Heart left ventricle (tissue), 16 donors: Measurements from ENCODE around the gene VMAC. TPM values are rescaled to one million over a fixed set of nuclear protein-coding genes. Genes with fewer than 3 reads are reported as not detected.

Source experiments
- ATAC-seq, 4 donors: fragments of 200-7000 bp; cut with Tn5 transposase; one replicate each; pipeline ENCODE4 v1.9.1; 2020 to 2022; ENCODE audit warnings: moderate library complexity in 4 of 4, mild to moderate bottlenecking in 3 of 4, moderate number of reproducible peaks in 1 of 4
- DNase-seq, 5 donors: peaks; one replicate each; pipeline ENCODE4 v3.0.0-alpha.2; 2020
- H3K27ac ChIP-seq, 12 donors: fragments of 200-600 bp; sonication (generic) in 4 of 12; one replicate each; pipeline versions ENCODE4 v1.5.0 to v1.8.0; 2016 to 2022; ENCODE audit warnings: mild to moderate bottlenecking in 2 of 12
- H3K27me3 ChIP-seq, 9 donors: fragments of 200-600 bp; sonication (generic) in 2 of 9; one replicate each; pipeline versions ENCODE4 v1.5.1 to v1.8.0; 2016 to 2022; ENCODE audit warnings: mild to moderate bottlenecking in 3 of 9
- H3K36me3 ChIP-seq, 9 donors: fragments of 200-600 bp; sonication (generic) in 2 of 9; one replicate each; pipeline versions ENCODE4 v1.5.0 to v1.8.0; 2018 to 2022; ENCODE audit warnings: mild to moderate bottlenecking in 2 of 9
- H3K4me1 ChIP-seq, 12 donors: fragments of 200-600 bp; sonication (generic) in 4 of 12; one replicate each; pipeline versions ENCODE4 v1.5.0 to v1.8.0; 2016 to 2022; ENCODE audit warnings: mild to moderate bottlenecking in 3 of 12
- H3K4me3 ChIP-seq, 12 donors: fragments of 200-600 bp; sonication (generic) in 4 of 12; one replicate each; pipeline versions ENCODE4 v1.5.0 to v1.8.0; 2017 to 2022; ENCODE audit warnings: mild to moderate bottlenecking in 9 of 12, moderate library complexity in 4 of 12
- H3K9me3 ChIP-seq, 12 donors: fragments of 200-600 bp; sonication (generic) in 4 of 12; one replicate each; pipeline versions ENCODE4 v1.5.0 to v1.8.0; 2016 to 2022; ENCODE audit warnings: mild to moderate bottlenecking in 1 of 12
- CTCF ChIP-seq, 12 donors: fragments of 200-600 bp; sonication (generic) in 4 of 12; IDR thresholded peaks; one replicate each; pipeline versions ENCODE4 v1.5.0 to v1.8.0; 2018 to 2022; ENCODE audit warnings: antibody characterized with exemption in 12 of 12, mild to moderate bottlenecking in 5 of 12
- POLR2A ChIP-seq, 2 donors: fragments of 450-650 bp; IDR thresholded peaks; one replicate each; pipeline ENCODE4 v1.6.1; 2017; ENCODE audit warnings: antibody characterized with exemption in 2 of 2, mild to moderate bottlenecking in 2 of 2, moderate library complexity in 2 of 2
- WGBS, 4 donors: extraction: QIAGEN DNeasy Blood & Tissue Kit in 2 of 4; methylation state at CpG; one replicate each; pipeline versions ENCODE4 v1.1.5 to v1.1.7; 2013 to 2018; 5-methylcytosine and 5-hydroxymethylcytosine counted together
- intact Hi-C, 10 donors: fragments of 100-400 bp; cut with DNase I; formaldehyde crosslinking; loops; one replicate each; pipeline versions ENCODE4 v1.11.1 to v1.14.2; 2022
- polyA plus RNA-seq, 2 donors: library from polyadenylated mRNA; stranded (reverse); fragments of 200-250 nt; gene quantifications; one replicate each; pipeline ENCODE4 v1.2.3, GENCODE V29; 2013
- total RNA-seq, 9 donors: library from RNA; depleted of rRNA in 2 of 9; stranded (reverse); fragments of >200 nt in 2 of 9; fragmentation: NEBNext Ultra II Directional in 3 of 9; extraction: Animal tissue kit (Norgen Biotek cat#: 25700) in 3 of 9; gene quantifications; one replicate each; pipeline versions ENCODE4 v1.1.0 to v1.2.4, GENCODE V29; 2016 to 2023
- donor health status: ischemic (EF 13 %, LVEDD 7.1; RV severe dilation, severe dysfunction).
- donor health status: healthy with polysubstance abuse.
- donor health status: DM: no; HTN: yes; CAD: no.
- donor health status: DM: no; HTN: no; CAD: no.
- donor health status: ischemic (EF 25% LVEDD 6.9; RV normal size, moderate dysfunction).
- donor health status: ischemic (EF 25% LVEDD 5.7; RV mildly dilated, moderate dysfunction).
- donor health status: healthy.
- donor health status: DM: yes; HTN: yes; CAD: no.
- donor health status: ischemic (EF 35%, LVEDD 5.7; RV mildly dilated, moderate dysfunction).
- donor health status: nonischemic (EF 11% LVEDD 7.7; RV severe dilation, severe dysfunction).
- donor health status: DM: yes; HTN: yes; CAD: no.
- donor health status: PGD.
- donor health status: ischemic (EF 29% LVEDD 5.4; RV normal size, mild dysfunction).
- donor health status: nonischemic (EF 23%, LVEDD 6.1; RV moderate dilation, normal function).

The VMAC gene
- total and polyA plus RNA-seq, 11 donors = 1.3 to 3.9 (median 2.3) TPM

- WGBS, 4 donors = 85 to 88% (median 87%) methylated on average over 21 of the region's 21 CpGs
- Histone ChIP-seq H3K4me3 (no peak overlapping the region), H3K27ac (no peak overlapping the region), H3K27me3 (no peaks in the 10 kb centered on the region), H3K9me3 (no peaks in the 10 kb centered on the region), H3K4me1 (peaks cover 0 to 12% (median 8%) of the 10 kb centered on the region in 12 donors), H3K36me3 (peaks cover 0 to 100% (median 97%) of the 10 kb centered on the region in 9 donors)
- intact Hi-C loops = no loop called here
- TF ChIP-seq POLR2A (IDR thresholded peaks at IDR 0.05) (no peak), CTCF (IDR thresholded peaks at IDR 0.05) (no peak)
- DNase-seq = no peak
- no peak for ATAC-seq
These were observed 17.0 kb downstream of the VMAC start for GRCh38 chr19:5921516-5922160.

- no peak for TF ChIP-seq CTCF (IDR thresholded peaks at IDR 0.05)
- TF ChIP-seq POLR2A (IDR thresholded peaks at IDR 0.05) = no peak
- Histone ChIP-seq H3K36me3 (peaks cover 0 to 100% (median 95%) of the 10 kb centered on the region in 9 donors), H3K4me3 (no peak overlapping the region), H3K27me3 (no peaks in the 10 kb centered on the region), H3K4me1 (peaks cover 0 to 16% (median 13%) of the 10 kb centered on the region in 12 donors), H3K9me3 (no peaks in the 10 kb centered on the region), H3K27ac (no peak overlapping the region)
- DNase-seq (no peak), ATAC-seq (no peak)
- 87 to 95% (median 94%) methylated on average over 12 of the region's 12 CpGs for WGBS, 4 donors
- intact Hi-C loops = no loop called here
These were observed 17.5 kb downstream of the VMAC start for GRCh38 chr19:5922161-5922545.

- no peak overlapping the region for H3K27ac ChIP-seq
- DNase-seq (no peak), ATAC-seq (no peak)
- no peaks in the 10 kb centered on the region for H3K9me3 ChIP-seq
- WGBS, 4 donors = 86 to 92% (median 90%) methylated on average over 7 to 16 of the region's 16 CpGs
- H3K36me3 ChIP-seq = peaks cover 0 to 100% (median 95%) of the 10 kb centered on the region in 9 donors
- intact Hi-C loops = no loop called here
- TF ChIP-seq CTCF (IDR thresholded peaks at IDR 0.05) = no peak
- no peak for TF ChIP-seq POLR2A (IDR thresholded peaks at IDR 0.05)
- no peaks in the 10 kb centered on the region for H3K27me3 ChIP-seq
- H3K4me3 ChIP-seq = no peak overlapping the region
- H3K4me1 ChIP-seq = peaks cover 2 to 27% (median 17%) of the 10 kb centered on the region in 12 donors
These were observed 18.7 kb downstream of the VMAC start for GRCh38 chr19:5923356-5923755.

GRCh38 chr19:5925830-5926427 is 21.3 kb downstream of the VMAC start:
- Histone ChIP-seq H3K27ac (peak overlapping the region; percentile 15 to 75 (median 56)), H3K27me3 (no peaks in the 10 kb centered on the region), H3K36me3 (peaks cover 0 to 100% (median 95%) of the 10 kb centered on the region in 9 donors), H3K9me3 (no peaks in the 10 kb centered on the region), H3K4me1 (peaks cover 2 to 27% (median 17%) of the 10 kb centered on the region in 12 donors), H3K4me3 (no peak overlapping the region)
- intact Hi-C loops = no loop called here
- no peak for TF ChIP-seq POLR2A (IDR thresholded peaks at IDR 0.05)
- TF ChIP-seq CTCF (IDR thresholded peaks at IDR 0.05) = no peak
- ATAC-seq (no peak), DNase-seq (no peak)
- WGBS, 4 donors = 89 to 94% (median 89%) methylated on average over 18 of the region's 18 CpGs
